HG03139 (cell line): Measurements from ENCODE around the gene SYT11.
"Not testable (repeated sequence)": the region's sequence is repeated elsewhere in the genome, so short reads cannot be mapped to it uniquely, and the experiment has no call there.

Experiments
- ATAC-seq: cut with Tn5 transposase; IDR thresholded peaks from one replicate; pipeline ENCODE4 v1.9.1; 2021; ENCODE audit not compliant: unreplicated experiment

SYT11 gene

DNA sequence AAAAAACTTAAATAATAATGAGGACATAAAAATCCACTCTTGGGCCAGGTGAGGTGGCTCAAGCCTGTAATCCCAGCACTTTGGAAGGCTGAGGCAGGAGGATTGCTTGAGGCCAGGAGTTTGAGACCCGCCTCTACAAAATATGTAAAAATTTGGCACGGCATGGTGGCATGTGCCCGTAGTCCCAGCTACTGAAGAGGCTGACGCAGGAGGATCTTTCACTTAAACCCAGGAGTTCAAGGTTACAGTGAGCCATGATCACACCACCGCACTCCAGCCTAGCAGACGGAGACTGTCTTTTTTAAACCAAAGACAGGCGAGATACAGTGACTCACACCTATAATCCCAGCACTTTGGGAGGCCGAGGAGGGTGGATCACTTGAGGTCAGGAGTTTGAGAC, 37.1 kb downstream of the SYT11 start:
- ATAC-seq = not testable (repeated sequence)

GRCh38 chr1:155897746-155898145, 38.4 kb downstream of the SYT11 start:
- ATAC-seq = no peak

- no peak for ATAC-seq
Observed at GRCh38 chr1:155898888-155899287, 39.5 kb downstream of the SYT11 start.

- ATAC-seq = no peak
Observed at GRCh38 chr1:155899683-155900082, 40.3 kb downstream of the SYT11 start.

DNA sequence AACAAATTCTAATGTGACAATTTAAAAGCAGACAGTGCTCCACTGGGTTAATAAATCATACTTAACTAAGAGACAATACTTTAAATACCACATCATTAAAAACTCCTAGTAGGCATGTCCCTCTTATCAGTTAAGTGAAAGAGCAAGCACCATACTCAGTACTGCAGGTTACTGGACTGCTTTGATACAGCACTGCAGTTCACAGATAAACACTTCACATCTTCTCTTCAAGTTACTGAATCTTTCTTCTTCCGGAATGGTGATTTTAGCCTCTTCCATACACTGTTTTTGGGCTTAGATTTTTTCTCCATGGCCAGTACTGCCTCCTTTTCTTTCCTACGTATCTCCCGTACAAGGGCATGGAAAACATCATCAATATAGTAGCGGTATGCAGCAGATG, 40.8 kb downstream of the SYT11 start:
- no peak for ATAC-seq

DNA sequence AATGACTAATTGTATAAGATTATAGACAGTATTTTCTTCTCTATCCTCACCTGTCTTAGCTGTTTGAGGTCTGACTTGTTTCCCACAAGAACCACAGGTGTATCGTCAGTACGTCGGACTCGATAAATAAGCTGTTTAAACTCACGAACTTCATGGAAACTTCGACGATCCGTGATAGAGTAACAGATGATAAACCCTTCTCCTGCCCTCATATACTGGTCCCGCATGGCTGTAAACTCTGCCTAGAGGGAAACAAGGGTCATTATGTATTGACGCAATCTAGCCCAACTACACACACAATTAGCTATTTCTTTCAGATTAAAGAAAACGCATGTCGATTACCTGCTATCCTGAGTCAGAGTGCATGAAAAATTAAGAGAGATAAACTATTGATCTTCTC, 44.9 kb downstream of the SYT11 start:
- ATAC-seq = no peak

GRCh38 chr1:155909894-155910293, 50.5 kb downstream of the SYT11 start:
- no peak for ATAC-seq

DNA sequence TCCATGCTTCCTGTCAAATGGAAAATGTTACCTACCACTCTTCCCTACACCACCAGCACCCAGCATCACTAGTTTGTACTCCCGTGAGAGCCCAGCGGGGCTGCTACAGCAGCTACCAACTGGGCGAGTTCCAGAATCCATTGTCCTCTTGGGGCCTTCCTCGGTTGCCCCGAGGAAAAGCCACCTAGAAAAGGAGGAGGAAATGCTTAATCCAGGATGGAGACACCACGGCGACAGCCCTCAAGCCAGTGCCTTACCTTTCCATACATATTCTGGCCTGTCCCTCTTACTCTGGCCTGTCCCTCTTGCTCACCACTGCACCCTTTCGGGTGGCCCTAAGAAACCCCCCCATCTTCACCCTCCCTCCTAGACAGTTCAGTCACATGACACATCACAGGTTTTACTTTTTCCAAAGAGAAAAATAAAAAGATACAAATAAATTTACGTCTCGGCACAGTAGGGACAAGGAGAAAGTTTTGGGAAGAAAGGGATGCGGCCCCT, 51.3 kb downstream of the SYT11 start:
- ATAC-seq = no peak

- ATAC-seq = peak; percentile 81
Observed at GRCh38 chr1:155911156-155912055, 52.0 kb downstream of the SYT11 start, which contains the start of gene RIT1. RIT1 (minus strand) TSS chr1:155911349; CDS start chr1:155910761, 588 bp downstream.

- no peak for ATAC-seq
Observed at GRCh38 chr1:155912056-155912536, 52.7 kb downstream of the SYT11 start.

DNA sequence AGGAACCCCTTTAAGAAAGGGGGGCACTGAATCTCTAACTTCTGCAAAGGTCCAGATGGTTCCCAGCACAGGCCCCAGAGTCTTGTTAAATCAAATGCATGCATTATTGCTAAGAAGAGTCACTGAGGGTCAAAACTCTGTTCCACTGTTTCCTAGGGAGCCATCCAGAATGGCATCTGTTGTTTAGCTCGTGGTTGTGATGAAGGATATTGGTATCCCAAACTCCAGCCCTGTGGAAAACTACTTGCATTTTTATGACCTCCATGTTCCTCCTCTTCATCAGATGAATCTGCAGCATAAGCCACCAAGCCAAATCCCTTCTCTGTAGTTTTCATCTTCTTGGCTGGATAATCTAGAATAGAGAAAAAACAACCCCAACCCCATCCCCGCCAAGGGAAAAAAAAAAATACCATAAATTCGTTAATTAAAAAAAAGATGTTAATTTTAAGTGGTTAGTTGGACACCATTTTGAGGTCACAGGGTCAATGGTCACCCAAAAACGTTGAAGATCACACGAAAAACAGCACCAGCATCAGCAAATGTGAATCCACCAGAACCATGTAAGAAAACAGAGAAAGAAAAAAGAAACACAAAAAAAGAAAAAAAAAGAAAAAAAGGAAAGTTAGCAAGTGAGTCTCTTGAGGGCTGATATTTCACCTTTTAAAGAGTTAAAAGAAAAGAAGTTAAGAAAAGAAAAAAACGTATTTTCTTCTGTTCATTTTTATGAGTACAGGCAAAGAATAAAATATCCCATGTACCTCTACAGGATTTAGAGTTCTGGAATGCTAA, 54.8 kb downstream of the SYT11 start:
- ATAC-seq = no peak

DNA sequence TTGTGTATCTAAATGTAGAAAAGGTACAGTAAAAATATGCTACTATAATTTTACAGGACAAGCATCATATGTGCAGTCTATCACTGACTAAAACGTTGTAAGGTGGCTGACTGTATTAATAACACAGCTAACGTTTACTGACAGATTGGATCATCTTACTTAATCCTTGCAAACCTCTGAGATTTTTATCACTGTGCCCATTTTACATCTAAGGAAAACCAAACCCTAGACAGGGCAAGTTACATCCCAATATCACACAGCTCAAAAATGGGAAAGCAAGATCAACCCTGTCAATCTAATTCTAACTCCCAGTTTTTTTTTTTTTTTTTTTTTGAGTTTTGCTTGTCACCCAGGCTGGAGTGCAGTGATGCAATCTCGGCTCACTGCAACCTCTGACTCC, 59.3 kb downstream of the SYT11 start:
- ATAC-seq = no peak

DNA sequence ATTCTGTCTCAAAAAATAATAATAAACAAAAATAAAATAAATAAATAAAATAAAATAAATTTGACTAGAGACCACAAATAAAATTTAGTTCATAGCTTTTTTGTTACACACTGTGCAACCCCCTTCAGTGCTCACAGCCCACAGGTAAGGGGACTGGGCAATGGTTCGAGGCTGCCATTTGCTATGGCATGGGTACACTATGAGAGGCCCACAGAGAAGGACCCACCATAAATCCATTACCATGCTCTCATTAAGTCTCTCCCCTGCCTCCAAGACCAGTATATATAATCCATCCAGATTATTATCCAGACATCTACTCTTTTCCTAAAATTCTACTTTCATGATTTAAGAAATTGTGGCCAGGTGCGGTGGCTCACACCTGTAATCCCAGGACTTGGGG, 60.4 kb downstream of the SYT11 start:
- ATAC-seq = no peak

- ATAC-seq = no peak
Observed at GRCh38 chr1:155920717-155921116, 61.4 kb downstream of the SYT11 start.

GRCh38 chr1:155925506-155925905, 66.1 kb downstream of the SYT11 start:
- no peak for ATAC-seq

DNA sequence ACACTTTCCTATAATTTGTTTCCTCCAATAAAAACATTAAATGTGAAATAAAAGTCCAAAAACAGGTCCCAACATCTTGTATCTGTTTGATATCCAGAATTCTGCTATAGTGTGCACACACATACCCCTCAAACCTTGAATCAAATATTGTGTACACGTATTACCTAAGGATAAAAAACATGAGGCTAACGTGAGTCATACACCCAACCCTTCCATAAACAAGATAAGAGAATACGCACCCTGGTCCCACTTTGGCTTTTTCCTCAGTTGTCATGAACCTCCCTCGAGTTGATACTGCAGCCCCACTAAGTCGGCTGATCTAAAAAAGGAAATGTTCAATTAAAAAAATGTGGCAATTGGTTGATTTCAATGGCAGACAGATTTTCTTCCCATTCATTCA, 69.7 kb downstream of the SYT11 start:
- no peak for ATAC-seq

GRCh38 chr1:155930725-155931124, 71.4 kb downstream of the SYT11 start:
- not testable (repeated sequence) for ATAC-seq

DNA sequence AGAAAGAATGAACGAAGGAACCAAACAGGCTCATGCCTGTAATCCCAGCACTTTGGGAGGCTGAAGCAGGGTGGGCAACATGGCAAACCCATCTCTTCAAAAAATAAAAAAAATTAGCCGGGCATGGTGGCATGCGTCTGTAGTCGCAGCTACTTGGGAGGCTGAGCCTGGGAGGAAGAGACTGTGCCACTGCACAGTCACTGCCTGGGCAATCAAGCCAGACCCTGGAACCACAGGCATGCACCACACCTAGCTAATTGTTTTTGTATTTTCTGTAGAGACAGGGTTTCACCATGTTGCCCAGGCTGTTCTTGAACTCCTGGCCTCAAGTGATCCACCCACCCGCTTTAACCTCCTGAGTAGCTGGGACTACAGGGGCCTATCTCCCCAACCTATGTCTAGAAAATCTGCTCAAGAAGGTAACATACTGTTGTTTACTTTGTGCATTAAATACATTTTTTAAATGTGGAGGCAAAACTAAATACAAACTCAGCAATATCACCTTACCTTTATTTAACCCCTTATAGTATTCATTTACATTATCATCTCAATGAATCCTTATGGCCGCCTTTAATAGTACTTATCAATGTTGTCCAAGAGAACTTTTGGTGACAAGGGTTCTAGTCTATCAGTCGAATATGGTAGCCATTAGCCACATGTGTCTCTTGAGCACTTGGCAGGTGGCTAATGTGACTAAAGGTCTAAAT, 72.1 kb downstream of the SYT11 start:
- ATAC-seq = no peak

GRCh38 chr1:155932081-155932480, 72.7 kb downstream of the SYT11 start:
- no peak for ATAC-seq

GRCh38 chr1:155932487-155932886, 73.1 kb downstream of the SYT11 start:
- no peak for ATAC-seq

DNA sequence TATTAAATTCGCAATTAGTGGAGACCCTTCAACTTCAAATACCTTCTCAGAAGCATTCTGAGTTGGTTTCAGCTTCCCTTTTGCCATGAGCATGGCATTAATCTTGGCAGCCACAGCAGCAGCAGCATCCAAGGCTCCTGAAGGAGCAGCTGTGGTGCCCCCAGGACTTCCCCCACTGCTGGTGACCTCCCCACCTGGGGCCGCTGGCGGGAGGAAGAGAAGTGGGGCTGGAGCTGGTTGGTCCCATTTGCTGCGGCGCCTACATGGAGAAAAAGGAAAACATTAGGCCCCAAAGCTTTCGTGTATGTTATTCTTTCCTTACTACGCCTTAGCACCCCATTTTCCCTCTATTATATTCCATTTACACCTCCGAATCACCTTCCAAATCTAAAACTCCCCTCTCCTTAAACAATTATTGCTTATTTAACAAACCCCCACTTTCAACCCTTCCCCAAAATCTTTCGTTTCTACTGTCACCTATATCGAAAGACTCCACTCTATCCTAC, 74.3 kb downstream of the SYT11 start:
- ATAC-seq = no peak
